ENCODE results near the gene SAMD5. TPM values are rescaled to one million over a fixed set of nuclear protein-coding genes. Genes with fewer than 3 reads are reported as not detected.

Gene SAMD5
- total and polyA plus RNA-seq, 9 of the 15 experiments (the other 6 are each of a cell fraction or from before 2014, with no cell fraction given), result 0.15 to 0.91 (median 0.55) TPM

DNA sequence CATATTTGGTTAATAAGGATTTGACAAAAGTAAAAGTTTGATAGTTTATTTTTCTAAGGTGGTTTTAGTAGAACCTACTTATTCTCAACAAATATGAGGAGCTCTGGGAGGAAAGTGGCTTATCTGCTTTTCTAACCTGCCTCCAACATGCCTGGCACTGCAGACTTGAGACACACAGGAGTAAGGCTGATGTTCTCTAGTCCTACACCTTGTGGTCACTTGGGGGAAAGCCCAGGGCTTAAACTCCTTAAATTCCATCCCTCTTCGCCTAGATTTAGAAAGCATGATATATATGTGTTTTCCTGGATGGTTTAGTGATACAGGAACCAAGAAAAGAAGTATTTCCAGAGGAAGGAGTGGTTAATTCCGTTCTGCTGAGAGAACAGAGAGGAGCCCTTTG, 39.9 kb upstream of the SAMD5 start:
- intact Hi-C loops (cut with micrococcal nuclease), result no loop called here
- Histone ChIP-seq H3K27ac (ENCODE audit: extremely low read depth, low read depth, low read length) (no peak overlapping the region), H3K4me3 (no peak overlapping the region), H3K4me2 (ENCODE audit: insufficient read depth, low read length) (no peak overlapping the region), H4K20me1 (replicated peaks; ENCODE audit: control insufficient read depth, insufficient read depth, low read length) (no peaks in the 10 kb centered on the region), H3K79me2 (ENCODE audit: control insufficient read depth, insufficient read depth, low read length) (no peaks in the 10 kb centered on the region), H3K9me3 (replicated peaks; ENCODE audit: control insufficient read depth, insufficient read depth, low read depth, low read length) (no peaks in the 10 kb centered on the region), H3K36me3 (ENCODE audit: control insufficient read depth, insufficient read depth, low read length) (no peaks in the 10 kb centered on the region), H3K4me1 (replicated peaks in 1 of 2; ENCODE audit: control insufficient read depth in 2 of 2, insufficient read depth in 2 of 2, low read length in 2 of 2) (no peaks in the 10 kb centered on the region), H3K9me1 (ENCODE audit: control insufficient read depth, insufficient read depth, low read length) (no peaks in the 10 kb centered on the region), H2AFZ (ENCODE audit: low read depth, low read length) (no peak overlapping the region), H3K27me3 (ENCODE audit: control insufficient read depth in 2 of 2, insufficient read depth in 2 of 2, low read length in 2 of 2) (no peaks in the 10 kb centered on the region), H3K9ac (ENCODE audit: insufficient read depth in 1 of 2, low read depth in 2 of 2, low read length in 2 of 2) (no peak overlapping the region)
- ChIA-PET CTCF (ENCODE audit: low intra/inter-chr PET ratio) (interaction anchor here (0.5 kb wide), 1 partner anchor 11 kb away, joined by 3 read pairs; no protein-coding TSS in a partner anchor), POLR2A (no interaction called here)
- no peak for DNase-seq (ENCODE audit: extremely low read depth in 1 of 4, low spot score in 3 of 4)
- WGBS (ENCODE audit: insufficient coverage, low coverage, missing lambda C conversion rate), result 3% methylated on average over 2 of the region's 2 CpGs
- no peak for FAIRE-seq
- BruUV-seq (replicated peaks), result no TSS peak
- in situ Hi-C loops (cut with MboI), result no loop called here
- peak; percentile 83 for ATAC-seq
- TF ChIP-seq, protein P1, sequence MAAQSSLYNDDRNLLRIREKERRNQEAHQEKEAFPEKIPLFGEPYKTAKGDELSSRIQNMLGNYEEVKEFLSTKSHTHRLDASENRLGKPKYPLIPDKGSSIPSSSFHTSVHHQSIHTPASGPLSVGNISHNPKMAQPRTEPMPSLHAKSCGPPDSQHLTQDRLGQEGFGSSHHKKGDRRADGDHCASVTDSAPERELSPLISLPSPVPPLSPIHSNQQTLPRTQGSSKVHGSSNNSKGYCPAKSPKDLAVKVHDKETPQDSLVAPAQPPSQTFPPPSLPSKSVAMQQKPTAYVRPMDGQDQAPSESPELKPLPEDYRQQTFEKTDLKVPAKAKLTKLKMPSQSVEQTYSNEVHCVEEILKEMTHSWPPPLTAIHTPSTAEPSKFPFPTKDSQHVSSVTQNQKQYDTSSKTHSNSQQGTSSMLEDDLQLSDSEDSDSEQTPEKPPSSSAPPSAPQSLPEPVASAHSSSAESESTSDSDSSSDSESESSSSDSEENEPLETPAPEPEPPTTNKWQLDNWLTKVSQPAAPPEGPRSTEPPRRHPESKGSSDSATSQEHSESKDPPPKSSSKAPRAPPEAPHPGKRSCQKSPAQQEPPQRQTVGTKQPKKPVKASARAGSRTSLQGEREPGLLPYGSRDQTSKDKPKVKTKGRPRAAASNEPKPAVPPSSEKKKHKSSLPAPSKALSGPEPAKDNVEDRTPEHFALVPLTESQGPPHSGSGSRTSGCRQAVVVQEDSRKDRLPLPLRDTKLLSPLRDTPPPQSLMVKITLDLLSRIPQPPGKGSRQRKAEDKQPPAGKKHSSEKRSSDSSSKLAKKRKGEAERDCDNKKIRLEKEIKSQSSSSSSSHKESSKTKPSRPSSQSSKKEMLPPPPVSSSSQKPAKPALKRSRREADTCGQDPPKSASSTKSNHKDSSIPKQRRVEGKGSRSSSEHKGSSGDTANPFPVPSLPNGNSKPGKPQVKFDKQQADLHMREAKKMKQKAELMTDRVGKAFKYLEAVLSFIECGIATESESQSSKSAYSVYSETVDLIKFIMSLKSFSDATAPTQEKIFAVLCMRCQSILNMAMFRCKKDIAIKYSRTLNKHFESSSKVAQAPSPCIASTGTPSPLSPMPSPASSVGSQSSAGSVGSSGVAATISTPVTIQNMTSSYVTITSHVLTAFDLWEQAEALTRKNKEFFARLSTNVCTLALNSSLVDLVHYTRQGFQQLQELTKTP (IDR thresholded peaks at IDR 0.05; ENCODE audit: low read depth in 1 of 2, partially characterized antibody in 2 of 2), result no peak
- TF ChIP-seq, protein P2, sequence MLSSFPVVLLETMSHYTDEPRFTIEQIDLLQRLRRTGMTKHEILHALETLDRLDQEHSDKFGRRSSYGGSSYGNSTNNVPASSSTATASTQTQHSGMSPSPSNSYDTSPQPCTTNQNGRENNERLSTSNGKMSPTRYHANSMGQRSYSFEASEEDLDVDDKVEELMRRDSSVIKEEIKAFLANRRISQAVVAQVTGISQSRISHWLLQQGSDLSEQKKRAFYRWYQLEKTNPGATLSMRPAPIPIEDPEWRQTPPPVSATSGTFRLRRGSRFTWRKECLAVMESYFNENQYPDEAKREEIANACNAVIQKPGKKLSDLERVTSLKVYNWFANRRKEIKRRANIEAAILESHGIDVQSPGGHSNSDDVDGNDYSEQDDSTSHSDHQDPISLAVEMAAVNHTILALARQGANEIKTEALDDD (IDR thresholded peaks at IDR 0.05), result peak; percentile 21; the same call in 1 of the 2 replicates
- TF ChIP-seq, protein P3, sequence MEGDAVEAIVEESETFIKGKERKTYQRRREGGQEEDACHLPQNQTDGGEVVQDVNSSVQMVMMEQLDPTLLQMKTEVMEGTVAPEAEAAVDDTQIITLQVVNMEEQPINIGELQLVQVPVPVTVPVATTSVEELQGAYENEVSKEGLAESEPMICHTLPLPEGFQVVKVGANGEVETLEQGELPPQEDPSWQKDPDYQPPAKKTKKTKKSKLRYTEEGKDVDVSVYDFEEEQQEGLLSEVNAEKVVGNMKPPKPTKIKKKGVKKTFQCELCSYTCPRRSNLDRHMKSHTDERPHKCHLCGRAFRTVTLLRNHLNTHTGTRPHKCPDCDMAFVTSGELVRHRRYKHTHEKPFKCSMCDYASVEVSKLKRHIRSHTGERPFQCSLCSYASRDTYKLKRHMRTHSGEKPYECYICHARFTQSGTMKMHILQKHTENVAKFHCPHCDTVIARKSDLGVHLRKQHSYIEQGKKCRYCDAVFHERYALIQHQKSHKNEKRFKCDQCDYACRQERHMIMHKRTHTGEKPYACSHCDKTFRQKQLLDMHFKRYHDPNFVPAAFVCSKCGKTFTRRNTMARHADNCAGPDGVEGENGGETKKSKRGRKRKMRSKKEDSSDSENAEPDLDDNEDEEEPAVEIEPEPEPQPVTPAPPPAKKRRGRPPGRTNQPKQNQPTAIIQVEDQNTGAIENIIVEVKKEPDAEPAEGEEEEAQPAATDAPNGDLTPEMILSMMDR (IDR thresholded peaks at IDR 0.05 in 2 of 3, conservative IDR thresholded peaks at IDR 0.05 in 1 of 3; ENCODE audit: insufficient read depth in 2 of 3, low read depth in 1 of 3, low read length in 3 of 3), result peak in 1 of 3 experiments; percentile 17; a peak in 2 of 6 replicates
- TF ChIP-seq, protein P4, sequence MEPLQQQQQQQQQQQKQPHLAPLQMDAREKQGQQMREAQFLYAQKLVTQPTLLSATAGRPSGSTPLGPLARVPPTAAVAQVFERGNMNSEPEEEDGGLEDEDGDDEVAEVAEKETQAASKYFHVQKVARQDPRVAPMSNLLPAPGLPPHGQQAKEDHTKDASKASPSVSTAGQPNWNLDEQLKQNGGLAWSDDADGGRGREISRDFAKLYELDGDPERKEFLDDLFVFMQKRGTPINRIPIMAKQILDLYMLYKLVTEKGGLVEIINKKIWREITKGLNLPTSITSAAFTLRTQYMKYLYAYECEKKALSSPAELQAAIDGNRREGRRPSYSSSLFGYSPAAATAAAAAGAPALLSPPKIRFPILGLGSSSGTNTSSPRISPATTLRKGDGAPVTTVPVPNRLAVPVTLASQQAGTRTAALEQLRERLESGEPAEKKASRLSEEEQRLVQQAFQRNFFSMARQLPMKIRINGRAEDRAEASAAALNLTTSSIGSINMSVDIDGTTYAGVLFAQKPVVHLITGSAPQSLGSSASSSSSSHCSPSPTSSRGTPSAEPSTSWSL (CRISPR knock-in tag; IDR thresholded peaks at IDR 0.05; ENCODE audit: borderline replicate concordance), result no peak
- TF ChIP-seq ZKSCAN8 (CRISPR knock-in tag; IDR thresholded peaks at IDR 0.05), result no peak
- TF ChIP-seq RAD21 (CRISPR knock-in tag; conservative IDR thresholded peaks at IDR 0.05 in 1 of 2, IDR thresholded peaks at IDR 0.05 in 1 of 2), result peak in 1 of 2 experiments; percentile 21; a peak in 1 of 4 replicates

Measured in K562 (cell line).